ENCODE data around the gene TMOD3. TPM values are rescaled to one million over a fixed set of nuclear protein-coding genes. Genes with fewer than 3 reads are reported as not detected.

Gene TMOD3
- polyA plus RNA-seq, 2 of the 4 experiments (the other 2 are of a cell fraction), result 57.5 to 111 TPM

GRCh38 chr15:51874751-51875644, 45.5 kb downstream of the TMOD3 start (continued):
- TF ChIP-seq SMC3 (IDR thresholded peaks at IDR 0.05), result peak; percentile 29
- no peak for TF ChIP-seq CHD4 (IDR thresholded peaks at IDR 0.05; ENCODE audit: borderline replicate concordance)
- no peak; the same call in none of the 2 replicates for TF ChIP-seq HOXB13 (CRISPR knock-in tag; IDR thresholded peaks at IDR 0.05; ENCODE audit: low read depth)
- no peak for TF ChIP-seq HDAC2 (IDR thresholded peaks at IDR 0.05)
- no peak for TF ChIP-seq NR3C1 (IDR thresholded peaks at IDR 0.05)
- TF ChIP-seq NPAS2 (CRISPR knock-in tag; IDR thresholded peaks at IDR 0.05; ENCODE audit: borderline replicate concordance), result no peak
- TF ChIP-seq POLR2AphosphoS2 (conservative IDR thresholded peaks at IDR 0.05; ENCODE audit: low read length), result no peak
- no peak for TF ChIP-seq BHLHE40 (IDR thresholded peaks at IDR 0.05; ENCODE audit: low read depth, low read length)
- peak; percentile 57; the same call in 1 of the 2 replicates for TF ChIP-seq PBX3 (IDR thresholded peaks at IDR 0.05)
- TF ChIP-seq ATOH8 (CRISPR knock-in tag; IDR thresholded peaks at IDR 0.05; ENCODE audit: low read depth), result no peak
- TF ChIP-seq RFX5 (IDR thresholded peaks at IDR 0.05), result no peak
- no peak for TF ChIP-seq ZC3H11A (IDR thresholded peaks at IDR 0.05)
- no peak for TF ChIP-seq CBX2 (IDR thresholded peaks at IDR 0.05; ENCODE audit: borderline replicate concordance, low read depth)
- TF ChIP-seq NFE2L2 (conservative IDR thresholded peaks at IDR 0.05; ENCODE audit: low read length), result peak; percentile 70
- peak; percentile 95 for TF ChIP-seq FOSL2 (IDR thresholded peaks at IDR 0.05)
- TF ChIP-seq FOSL2 (CRISPR knock-in tag; IDR thresholded peaks at IDR 0.05), result peak; percentile 99
- no peak; the same call in 1 of the 2 replicates for TF ChIP-seq ZSCAN20 (CRISPR knock-in tag; IDR thresholded peaks at IDR 0.05)
- TF ChIP-seq JUNB (IDR thresholded peaks at IDR 0.05), result peak; percentile 87
- TF ChIP-seq HES2 (IDR thresholded peaks at IDR 0.05), result peak; percentile 46; the same call in 1 of the 2 replicates
- TF ChIP-seq BCL3 (IDR thresholded peaks at IDR 0.05), result no peak; the same call in 2 of the 3 replicates
- no peak for TF ChIP-seq ZFP36 (IDR thresholded peaks at IDR 0.05; ENCODE audit: borderline replicate concordance, partially characterized antibody)
- TF ChIP-seq EP300 (IDR thresholded peaks at IDR 0.05), result peak; percentile 63 to 80; a peak in 4 of 5 replicates
- peak; percentile 83 for TF ChIP-seq RARB (CRISPR knock-in tag; IDR thresholded peaks at IDR 0.05)
- TF ChIP-seq POLR2A (IDR thresholded peaks at IDR 0.05; ENCODE audit: low read length), result no peak
- no peak for TF ChIP-seq USF2 (IDR thresholded peaks at IDR 0.05)
- TF ChIP-seq CHD2 (IDR thresholded peaks at IDR 0.05; ENCODE audit: low read length, partially characterized antibody), result no peak
- TF ChIP-seq MAZ (IDR thresholded peaks at IDR 0.05; ENCODE audit: borderline replicate concordance, low read depth, low read length), result no peak
